Astrocyte of the cerebellum (primary cell): ENCODE results near the gene ST6GAL1.

Experiments used
- DNase-seq: peaks from one replicate; pipeline ENCODE4 v3.0.0-alpha.2; 2011; ENCODE audit warnings: low read depth
- H3K4me3 ChIP-seq: 2 replicates; pipeline ENCODE4 v1.5.1; 2011; ENCODE audit warnings: mild to moderate bottlenecking, low read depth, low read length, moderate library complexity
- in situ Hi-C: cut with HindIII; loops from 2 replicates; pipeline ENCODE4 v1.10.0; 2017; ENCODE audit warnings: low sequenced_read_pairs
- TF ChIP-seq, protein P1 (sequence below): IDR thresholded peaks from 2 replicates; pipeline ENCODE4 v1.5.1; 2012; ENCODE audit warnings: low read length, low read depth, moderate library complexity, mild to moderate bottlenecking; ENCODE audit errors: missing control alignments

The ST6GAL1 gene

DNA sequence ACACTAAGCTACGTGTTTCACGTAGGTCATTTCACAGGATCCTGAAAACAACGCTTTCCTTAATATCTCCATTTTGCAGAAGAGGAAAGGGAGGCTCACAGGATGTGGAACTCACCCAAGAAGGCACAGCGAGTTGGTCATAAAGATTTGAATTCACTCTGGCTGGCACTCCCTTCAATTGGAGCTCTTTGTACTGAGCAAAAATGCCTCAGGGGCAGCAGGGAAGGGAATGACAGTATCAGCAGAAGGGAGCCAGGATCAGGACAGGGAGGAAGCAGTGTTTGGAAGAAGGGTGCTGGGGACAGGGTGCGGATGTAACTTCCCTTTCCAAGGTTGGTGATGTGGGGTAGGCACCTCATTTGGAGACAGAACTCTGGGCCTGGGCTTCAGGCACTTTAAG, 1.1 kb upstream of the ST6GAL1 start:
- no peak overlapping the region for H3K4me3 ChIP-seq
- TF ChIP-seq, protein P1, sequence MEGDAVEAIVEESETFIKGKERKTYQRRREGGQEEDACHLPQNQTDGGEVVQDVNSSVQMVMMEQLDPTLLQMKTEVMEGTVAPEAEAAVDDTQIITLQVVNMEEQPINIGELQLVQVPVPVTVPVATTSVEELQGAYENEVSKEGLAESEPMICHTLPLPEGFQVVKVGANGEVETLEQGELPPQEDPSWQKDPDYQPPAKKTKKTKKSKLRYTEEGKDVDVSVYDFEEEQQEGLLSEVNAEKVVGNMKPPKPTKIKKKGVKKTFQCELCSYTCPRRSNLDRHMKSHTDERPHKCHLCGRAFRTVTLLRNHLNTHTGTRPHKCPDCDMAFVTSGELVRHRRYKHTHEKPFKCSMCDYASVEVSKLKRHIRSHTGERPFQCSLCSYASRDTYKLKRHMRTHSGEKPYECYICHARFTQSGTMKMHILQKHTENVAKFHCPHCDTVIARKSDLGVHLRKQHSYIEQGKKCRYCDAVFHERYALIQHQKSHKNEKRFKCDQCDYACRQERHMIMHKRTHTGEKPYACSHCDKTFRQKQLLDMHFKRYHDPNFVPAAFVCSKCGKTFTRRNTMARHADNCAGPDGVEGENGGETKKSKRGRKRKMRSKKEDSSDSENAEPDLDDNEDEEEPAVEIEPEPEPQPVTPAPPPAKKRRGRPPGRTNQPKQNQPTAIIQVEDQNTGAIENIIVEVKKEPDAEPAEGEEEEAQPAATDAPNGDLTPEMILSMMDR = no peak
- in situ Hi-C loops = no loop called here
- DNase-seq = no peak

DNA sequence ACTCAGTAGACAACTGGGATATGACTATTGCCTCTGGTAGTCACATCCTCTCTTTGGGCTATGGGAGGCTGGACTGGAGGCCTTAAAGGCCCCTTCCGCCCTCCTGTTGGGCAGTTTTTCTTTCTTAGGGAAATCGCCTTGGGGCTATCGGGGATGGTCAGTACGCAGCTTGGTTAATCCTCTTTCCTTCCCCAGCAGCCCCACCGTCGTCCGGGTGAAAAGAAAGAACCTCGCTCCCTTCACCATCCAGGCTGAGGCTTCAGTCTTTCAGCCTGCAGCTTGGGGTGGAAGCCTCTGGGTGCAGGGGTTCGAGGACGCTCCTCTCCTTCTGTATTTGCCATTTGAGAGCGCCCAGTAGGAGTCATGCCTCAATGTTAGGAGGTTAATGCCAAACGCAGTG, 641 bp upstream of the ST6GAL1 start:
- peak overlapping the region; percentile 71 for H3K4me3 ChIP-seq
- TF ChIP-seq, protein P1 = no peak
- in situ Hi-C loops = no loop called here
- no peak for DNase-seq

DNA sequence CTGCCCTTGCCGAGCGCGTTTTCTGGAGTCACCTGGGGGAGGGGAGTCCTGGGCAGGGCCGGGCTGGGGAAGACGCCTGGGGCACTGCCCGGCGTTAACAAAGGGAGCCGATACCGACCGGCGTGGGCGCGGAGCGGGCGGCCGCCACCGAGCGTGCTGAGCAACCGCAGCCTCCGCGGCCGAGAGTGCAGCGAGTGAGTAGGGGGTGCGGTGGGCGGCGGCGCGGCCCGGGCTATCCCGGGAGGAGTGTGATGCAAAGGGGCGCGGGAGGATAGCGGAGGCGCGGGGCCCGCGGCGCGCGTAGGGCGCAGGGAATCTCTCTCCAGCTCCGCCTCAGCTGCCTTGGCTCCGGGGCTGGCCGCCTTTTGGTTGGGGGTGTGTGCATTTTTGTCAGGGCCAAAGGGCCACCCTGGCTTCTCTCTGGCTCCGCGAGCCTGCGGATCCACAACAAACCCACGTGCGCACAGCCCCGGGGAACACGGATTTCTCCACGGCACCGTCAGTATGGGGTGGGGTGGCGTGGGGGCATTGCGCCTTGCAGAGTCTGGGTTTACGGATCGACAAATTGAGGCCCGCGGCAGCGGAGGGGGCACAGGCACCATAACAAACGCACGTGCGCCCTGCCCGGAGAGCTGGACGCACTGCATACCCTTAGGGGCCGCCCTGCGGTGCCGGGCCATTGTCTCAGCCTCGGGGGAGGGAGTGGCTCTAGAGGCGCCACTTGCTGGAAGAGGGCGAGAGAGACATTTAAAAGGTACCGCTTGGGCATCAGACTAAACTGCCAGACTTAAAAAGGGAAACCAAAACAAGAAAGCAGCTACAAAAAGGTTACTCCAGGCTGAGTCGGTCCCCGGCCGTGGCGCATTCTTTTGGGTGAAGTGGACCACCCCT, 560 bp downstream of the ST6GAL1 start:
- no peak for DNase-seq
- peak overlapping the region; percentile 71 for H3K4me3 ChIP-seq
- TF ChIP-seq, protein P1 = no peak
- in situ Hi-C loops = no loop called here

DNA sequence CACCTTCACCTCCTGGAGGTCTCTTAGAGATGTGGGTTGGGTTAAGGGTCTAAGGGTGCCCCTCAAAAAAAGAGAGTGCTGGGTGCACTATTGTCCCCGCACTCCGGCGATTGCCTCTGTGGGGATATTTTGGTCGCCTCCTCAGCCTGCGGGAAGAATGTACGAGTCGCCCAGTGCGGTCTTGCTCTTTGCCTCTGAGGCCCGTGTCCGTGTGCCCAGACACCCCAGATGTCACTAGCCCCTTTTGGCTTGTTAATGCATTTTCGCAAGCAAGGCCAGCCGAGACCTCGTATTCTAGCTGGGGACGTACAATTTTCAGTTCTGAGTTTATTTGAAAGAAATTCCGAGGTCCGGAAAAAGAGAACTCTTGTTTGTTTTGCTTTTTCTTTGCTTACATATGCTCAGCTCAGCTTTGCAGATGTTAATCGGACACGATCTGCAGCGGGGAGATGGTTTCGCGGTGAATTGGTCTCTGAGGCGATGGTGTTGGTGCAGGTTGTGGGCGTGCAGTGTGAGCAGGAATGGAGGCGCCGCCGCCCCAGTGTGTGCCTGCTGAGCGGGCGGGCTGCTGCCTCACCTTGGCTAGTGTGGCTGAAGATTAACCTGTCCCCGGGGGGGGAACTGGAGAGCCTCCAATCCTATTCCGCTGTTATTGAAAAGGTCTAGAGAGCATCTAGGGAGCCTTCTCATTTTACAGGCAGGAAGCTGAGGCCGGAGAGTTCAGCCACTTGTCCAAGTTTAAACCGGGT, 1.4 kb downstream of the ST6GAL1 start:
- TF ChIP-seq, protein P1 = no peak
- peak overlapping the region; percentile 71 for H3K4me3 ChIP-seq
- DNase-seq = peak; percentile 16
- in situ Hi-C loops = no loop called here

DNA sequence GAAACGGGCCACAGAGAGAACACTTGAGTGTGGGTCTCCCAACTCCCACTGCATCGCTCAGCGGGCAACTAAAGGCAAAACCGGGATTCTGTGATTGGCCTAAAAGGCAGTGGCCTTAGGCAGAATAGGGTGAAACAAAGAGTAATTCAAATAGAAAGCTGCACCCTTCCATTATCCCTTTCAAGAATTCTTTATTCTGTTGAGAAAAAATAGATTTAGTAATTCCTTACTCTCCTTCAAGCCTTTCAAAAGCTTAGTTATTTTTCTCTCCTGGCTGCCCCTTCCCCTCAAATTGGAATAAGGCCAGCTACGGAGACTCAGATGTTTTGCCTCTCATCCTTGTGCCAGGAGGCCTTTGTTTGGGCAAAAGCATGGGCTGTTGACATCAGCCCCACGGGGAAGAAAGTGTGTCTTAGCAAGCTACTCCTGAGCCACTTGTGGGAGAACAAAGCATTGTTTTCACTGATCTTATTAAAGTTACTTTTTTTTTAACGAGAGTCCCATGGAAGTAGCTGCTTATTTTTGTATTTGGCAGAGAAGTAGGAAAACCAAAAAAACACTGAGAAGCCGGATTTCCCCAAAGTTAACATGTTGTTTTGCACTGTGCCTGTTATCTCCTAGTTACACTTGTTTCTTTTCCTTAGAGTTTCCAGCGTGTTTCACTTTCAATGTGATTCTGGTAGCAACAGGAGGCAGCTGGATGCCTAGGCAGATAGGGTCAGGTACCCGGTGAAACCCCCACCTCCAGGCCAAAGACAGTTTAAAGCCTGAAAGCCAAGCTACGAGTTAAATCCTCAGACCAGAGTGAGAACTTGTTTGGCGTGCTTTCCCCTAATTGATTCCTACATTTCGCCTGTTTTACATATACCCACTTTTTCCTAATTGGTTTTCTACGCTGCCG, 2.2 kb downstream of the ST6GAL1 start:
- peak overlapping the region; percentile 71 for H3K4me3 ChIP-seq
- in situ Hi-C loops = no loop called here
- TF ChIP-seq, protein P1 = no peak
- DNase-seq = no peak

DNA sequence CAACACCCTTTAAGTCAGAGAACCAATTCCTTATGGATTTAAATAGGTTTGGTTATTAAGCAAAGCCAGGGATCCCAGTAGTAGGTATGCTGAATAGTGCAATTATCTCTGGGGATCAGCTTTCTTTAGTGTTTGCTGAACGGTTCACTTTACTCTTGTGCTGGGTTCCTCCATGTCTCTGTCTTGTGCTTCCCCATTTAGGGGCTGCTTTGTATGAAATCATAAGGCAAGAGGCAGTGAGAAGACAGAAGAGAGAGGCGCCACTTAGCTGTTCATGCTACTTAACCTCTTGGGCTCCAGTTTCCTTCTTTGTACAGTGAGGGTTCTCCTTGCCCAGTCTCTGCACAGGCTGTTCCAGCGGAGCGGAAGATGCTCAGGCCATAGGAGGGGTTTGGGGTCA, 3.5 kb downstream of the ST6GAL1 start:
- in situ Hi-C loops = no loop called here
- no peak for DNase-seq
- H3K4me3 ChIP-seq = no peak overlapping the region
- TF ChIP-seq, protein P1 = no peak
